Activated naive CD8-positive, alpha-beta T cell treated with anti-CD3 and anti-CD28 coated beads, Interleukin-2, amount 50 U/mL, for 16 hours (primary cell): ENCODE data around the gene ZNF431.
A peak's percentile ranks its signal among the peaks of the same experiment; 100 is the strongest.
"Not testable (repeated sequence)": the region's sequence is repeated elsewhere in the genome, so short reads cannot be mapped to it uniquely, and the experiment has no call there.

Experiments used
- DNase-seq: peaks from one replicate; pipeline ENCODE4 v3.0.0-alpha.2; 2020; ENCODE audit warnings: low read depth, low spot score

The ZNF431 gene

GRCh38 chr19:21141787-21142464 lies at the start of gene ZNF431:
Gene ZNF431, plus strand, starts transcription at chr19:21142040. Its CDS starts 144 bp downstream, at chr19:21142184.
- peak; percentile 65 for DNase-seq

DNA sequence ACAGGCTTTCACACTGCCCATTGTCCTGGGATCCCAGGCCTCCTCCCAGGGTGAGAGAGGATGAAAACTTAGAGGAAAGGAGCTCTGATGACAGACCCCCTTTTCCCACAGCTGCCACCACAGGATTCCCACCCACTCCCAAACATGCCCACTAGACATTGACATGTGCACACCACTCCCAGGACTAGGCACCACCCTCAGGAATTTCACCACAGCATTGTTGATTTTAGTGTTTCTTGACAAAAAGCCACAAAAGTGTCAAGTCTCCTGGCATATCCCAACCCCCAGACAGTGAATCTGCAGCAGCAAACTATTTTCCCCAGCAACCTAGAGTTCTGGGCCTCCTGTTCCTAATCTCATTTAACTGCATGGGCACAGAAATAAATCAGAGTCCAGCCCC lies 49.7 kb upstream of the ZNF431 start:
- no peak for DNase-seq

DNA sequence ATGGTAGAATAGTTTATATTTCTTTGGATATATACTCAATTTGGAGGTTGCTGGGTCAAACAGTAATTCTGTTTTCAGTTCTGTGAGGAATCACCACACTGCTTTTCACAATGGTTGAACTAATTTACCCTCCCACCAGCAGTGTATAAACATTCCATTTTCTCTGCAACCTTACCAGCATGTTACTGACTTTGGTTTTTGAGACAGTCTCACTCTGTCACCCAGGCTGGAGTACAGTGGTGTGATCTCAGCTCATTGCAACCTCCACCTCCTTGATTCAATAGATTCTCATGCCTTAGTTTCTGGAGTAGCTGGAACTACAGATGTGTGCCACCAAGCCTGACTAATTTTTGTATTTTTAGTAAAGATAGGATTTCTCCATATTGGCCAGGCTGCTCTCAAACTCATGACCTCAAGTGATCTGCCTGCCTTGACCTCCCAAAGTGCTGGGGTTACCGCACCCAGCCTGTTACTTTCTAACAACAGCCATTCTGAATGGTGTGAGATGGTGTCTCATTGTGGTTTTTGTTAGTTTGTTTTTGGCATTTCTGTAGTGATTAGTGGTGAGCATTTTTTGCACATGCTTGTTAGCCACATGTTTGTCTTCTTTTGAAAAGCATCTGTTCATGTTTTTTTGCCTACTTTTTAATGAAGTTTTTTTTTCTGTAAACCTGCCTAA lies 47.4 kb upstream of the ZNF431 start:
- no peak for DNase-seq

- no peak for DNase-seq
Measured at GRCh38 chr19:21098291-21098690, 43.5 kb upstream of the ZNF431 start.

DNA sequence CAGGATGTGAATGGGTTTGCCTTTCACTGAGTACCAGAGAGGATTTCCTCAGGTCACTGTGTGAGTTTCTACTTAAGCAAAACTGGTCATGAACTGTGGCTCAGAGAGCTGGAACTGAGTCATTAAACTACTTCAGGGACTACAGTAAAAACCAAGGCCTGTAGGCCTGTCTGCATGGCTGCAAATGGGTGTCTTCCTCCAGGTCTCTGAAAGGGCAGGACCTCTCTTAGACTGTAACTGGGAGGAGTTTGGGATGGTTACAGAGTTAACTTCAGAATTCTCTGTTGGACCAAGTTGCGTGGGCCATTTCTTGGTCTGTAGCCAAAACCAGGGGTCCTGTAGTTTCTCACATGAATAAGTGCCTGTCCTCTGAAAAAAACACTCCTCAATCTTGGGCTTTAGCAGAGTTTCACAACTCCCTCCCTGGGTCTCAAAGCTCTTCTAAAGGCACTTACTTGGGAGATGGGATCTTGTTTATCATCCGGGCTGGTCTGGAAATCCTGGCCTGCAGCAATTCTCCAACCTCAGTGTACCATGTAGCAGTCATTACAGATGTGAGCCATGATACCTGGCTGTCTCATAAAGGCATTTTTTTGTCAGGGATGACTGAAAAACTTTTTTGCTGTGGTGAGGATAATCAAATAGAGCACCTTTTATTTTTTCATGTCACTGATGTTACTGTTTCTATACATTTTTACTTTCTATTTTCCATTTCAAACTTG lies 40.2 kb upstream of the ZNF431 start:
- no peak for DNase-seq

- DNase-seq = no peak
Measured at GRCh38 chr19:21109116-21109515, 32.7 kb upstream of the ZNF431 start.

DNA sequence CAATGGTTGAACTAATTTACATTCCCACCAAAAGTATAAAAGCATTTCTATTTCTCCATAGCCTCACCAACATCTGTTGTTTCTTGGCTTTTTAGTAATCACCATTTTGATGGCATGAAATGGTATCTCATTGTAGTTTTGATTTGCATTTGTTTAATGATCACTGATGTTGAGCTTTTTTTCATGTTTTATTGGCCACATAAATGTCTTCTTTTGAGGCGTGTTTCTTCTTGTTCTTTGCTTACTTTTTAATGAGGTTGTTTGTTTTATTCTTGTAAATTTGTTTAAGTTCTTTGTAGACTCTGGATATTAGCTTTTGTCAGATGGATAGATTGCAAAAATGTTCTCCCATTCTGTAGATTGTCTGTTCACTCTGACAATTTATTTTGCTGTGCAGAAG lies 31.7 kb upstream of the ZNF431 start:
- no peak for DNase-seq

- DNase-seq = no peak
Measured at GRCh38 chr19:21115430-21115829, 26.4 kb upstream of the ZNF431 start.

- no peak for DNase-seq
Measured at GRCh38 chr19:21117041-21117907, 24.6 kb upstream of the ZNF431 start.

DNA sequence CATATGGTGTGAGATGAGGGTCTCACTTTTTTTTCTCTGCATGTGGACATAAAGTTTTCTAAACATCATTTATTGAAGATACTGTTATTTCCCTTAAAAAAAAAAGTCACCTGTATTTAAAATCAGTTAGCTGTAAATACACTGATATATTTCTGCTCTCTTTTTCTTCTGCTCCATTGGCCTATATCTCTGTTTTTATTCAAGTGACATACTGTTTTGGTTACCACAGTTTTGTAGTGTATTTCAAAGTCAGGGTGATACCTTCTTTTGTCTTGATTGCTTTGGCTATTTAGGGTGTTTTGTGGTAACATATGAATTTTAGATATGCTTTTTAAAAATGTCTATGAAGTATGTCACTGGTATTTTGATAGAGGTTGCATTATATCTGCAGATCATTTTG lies 15.8 kb upstream of the ZNF431 start:
- no peak for DNase-seq

DNA sequence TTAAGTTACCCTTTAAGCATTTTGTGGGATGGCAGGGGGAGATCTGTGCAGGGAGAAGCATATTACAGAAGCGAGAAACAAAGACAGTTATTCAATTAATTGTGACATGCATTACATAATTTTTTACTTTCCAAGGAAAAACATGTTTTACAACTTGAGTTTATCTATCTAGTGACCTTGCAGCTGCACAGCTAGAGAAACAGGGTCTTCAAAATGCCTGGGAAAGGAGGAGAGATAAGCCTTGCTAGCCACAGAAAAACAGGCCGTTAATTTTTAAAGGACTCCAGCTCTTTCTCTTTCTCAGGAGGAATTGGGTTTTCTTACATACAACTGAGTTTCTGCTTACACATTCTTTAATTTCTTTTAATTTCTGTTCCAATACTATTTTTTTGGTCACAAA lies 14.8 kb upstream of the ZNF431 start:
- DNase-seq = no peak

- DNase-seq = no peak
Measured at GRCh38 chr19:21127898-21128297, 13.9 kb upstream of the ZNF431 start.

DNA sequence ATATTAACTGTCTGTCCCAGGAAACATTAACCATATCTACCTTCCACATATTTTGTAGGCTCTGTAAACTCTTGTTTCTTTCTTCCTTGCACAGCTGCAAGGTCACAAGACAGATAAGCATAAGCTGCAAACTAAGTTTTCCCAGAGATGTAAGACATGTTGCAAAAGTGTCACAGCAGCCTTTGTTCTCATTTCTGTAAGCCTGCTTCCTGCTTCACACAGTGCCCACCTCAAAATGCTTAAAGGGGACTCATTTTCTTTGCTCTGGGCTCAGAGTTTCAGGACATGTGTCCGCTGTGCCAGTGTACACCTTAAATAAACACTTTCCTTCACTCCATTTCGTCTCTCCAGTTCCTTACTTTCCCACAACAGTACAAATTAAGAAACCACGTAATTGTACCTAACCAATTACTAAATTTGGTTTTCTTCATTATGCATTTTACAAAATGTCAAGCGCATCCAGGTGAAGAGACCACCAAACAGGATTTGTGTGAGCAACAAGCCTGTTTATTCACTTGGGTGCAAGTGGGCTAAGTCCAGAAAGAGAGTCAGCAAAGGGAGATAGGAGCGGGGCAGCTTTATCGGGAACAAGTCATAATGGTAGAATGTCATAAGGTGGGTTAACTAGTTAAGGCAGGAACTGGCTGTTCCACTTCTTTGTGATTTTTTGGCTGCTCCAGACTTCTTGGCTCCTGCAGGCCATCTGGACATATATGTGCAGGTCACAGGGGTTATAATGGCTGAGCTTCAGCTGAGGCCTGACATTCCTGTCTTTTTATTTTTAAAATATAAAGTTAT lies 12.7 kb upstream of the ZNF431 start:
- DNase-seq = no peak

DNA sequence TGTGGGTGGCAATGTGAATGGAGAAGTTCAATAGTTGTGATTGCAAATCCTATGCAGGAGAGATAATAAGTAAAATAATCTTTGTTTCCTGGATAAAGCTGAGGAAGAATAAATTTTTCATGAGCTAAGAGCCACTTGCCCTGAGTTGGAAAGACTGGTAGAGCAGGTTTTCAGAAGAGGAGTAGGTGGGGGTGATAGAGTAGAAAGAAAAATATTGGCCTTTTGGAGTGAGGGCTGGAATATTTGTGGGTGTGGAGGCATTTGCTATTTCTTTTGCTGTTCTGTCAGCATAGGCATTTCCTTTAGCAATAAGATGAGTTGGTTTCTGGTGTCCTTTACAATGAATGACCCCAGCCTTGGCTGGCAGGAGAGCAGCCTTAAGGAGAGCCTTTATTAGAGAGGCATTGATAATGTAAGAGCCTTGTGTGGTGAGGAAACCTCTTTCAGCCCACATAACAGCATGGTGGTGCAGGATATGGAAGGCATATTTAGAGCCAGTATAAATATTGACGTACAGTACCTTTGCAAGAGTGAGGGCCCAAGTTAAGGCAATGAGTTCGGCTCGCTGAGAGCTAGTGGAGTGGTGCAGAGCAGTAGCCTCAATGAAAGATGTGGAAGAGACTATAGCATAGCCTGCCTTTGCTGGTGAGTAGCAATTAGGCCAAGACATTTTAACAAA lies 11.6 kb upstream of the ZNF431 start:
- no peak for DNase-seq

DNA sequence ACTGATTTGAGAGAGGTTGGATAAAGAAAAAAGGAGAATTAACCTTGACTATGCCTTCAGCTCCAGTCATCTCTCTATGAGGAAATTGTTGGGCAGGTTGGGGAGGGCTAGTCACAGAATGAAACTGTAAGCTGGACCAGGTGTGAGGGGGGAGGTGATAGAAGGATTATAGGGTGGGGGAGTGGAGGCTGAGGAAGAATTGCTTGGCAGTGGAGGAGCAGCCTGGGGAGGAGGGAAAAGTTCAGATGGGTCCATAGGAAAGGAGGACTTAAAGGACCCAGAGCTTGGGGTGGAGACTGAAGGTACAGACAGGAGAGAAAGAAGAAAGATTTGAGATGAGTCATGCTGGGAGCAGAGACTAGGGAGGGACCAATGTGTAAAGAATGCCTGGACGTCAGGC lies 8.2 kb upstream of the ZNF431 start:
- DNase-seq = no peak

DNA sequence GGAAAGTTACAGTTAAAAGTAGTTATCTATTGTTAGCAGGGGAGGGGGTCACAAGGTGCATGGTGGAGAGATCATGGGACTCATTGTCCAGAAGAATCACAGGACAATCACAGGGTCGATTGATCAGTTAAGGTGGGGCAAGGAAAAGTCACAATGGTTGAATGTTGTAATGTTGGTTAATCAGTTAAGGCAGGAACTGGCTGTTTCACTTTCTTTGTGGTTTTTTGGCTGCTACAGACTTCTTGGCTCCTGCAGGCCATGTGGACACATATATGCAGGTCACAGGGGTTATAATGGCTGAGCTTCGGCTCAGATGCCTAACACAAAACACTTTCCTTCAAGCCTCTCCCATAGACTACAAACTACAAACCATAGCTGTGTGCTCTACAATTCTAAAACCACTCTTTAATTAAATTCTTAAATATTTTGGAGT lies 6.9 kb upstream of the ZNF431 start:
- DNase-seq = no peak

DNA sequence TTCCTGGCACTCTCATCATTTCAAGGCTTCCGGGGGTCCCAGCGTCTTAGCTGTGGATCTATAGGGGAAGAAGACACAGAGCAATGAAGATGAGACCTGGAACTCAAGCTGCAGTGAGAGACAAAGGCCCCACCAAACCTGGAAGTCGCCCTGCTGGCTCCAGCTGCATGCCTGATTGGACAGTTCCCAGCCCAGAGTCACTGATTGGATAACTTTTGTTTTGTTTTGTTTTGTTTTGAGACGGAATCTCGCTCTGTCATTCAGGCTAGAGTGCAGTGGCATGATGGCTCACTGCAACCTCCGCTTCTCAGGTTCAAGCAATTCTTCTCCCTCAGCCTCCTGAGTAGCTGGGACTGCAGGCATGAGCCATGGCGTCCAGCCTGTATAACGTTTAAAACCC lies 6.4 kb upstream of the ZNF431 start:
- DNase-seq = no peak

GRCh38 chr19:21138130-21138529 lies 3.7 kb upstream of the ZNF431 start:
- DNase-seq = no peak

DNA sequence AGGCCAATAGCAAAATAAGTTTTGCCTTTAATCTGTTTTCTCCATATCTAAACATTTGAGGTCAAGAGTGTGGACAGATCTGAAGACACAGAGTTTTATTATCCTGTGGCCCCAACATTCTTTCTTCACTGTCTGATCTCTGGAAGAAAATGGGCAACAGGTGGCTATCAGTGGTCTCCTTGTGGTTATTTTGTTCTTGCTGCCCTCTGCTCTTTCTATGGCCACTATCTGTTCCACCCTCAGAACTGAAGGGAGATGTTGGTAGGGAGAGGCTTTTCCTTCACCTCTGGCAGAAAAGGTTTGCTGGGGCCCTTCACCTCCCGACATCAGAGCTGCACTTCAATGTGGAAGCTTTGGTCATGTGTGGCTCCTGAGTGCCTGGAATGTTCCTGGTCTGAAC lies 834 bp upstream of the ZNF431 start:
- DNase-seq = not testable (repeated sequence)

DNA sequence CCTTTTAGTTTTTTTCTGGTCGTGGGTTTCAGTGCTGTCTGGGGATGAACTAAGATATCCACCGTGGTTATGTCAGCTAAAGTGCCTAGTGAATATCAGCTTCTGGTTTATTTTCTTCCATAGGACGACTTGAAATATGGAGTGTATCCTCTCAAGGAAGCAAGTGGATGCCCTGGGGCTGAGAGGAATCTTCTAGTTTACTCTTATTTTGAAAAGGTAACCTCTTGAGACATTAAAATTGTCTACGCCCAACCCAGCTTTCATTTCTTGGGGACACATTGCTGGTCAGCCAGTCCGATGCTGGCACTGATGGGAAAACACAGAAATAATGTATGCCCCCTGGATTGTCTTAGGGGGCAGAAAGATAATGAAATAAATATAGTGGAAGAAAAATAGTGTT lies 1.6 kb downstream of the ZNF431 start:
- no peak for DNase-seq
